GM18870 (cell line): ENCODE results near the gene WBP2.
"Not testable (repeated sequence)": the region's sequence is repeated elsewhere in the genome, so short reads cannot be mapped to it uniquely, and the experiment has no call there.

Source experiments
- ATAC-seq: cut with Tn5 transposase; IDR thresholded peaks from one replicate; pipeline ENCODE4 v1.9.1; 2021; ENCODE audit warnings: moderate library complexity; ENCODE audit not compliant: unreplicated experiment

WBP2 gene

GRCh38 chr17:75818326-75818885, 36.7 kb downstream of the WBP2 start:
- ATAC-seq, result no peak

DNA sequence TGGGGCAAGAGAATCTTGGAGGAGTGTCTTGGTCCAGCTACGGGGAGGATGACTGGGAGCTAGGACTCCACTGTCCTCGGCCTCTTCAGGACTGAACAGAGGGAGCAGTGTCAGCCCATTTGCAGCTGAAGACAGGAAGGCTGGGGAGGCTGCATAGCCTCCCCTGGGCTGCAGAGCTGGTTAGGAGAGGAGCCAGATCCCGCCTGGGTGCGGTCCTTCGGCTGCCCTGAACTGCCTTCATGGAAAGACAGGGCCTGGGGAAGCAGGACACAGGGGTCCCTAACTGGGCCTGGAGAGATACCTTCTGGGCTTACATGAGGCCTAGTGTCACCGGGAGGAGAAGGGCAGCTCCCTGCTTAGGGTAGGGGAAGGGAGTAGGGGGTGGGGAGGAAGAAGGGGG, 37.6 kb downstream of the WBP2 start:
- ATAC-seq, result no peak

GRCh38 chr17:75816693-75817092, 38.4 kb downstream of the WBP2 start:
- no peak for ATAC-seq

GRCh38 chr17:75815399-75815798, 39.7 kb downstream of the WBP2 start:
- no peak for ATAC-seq

GRCh38 chr17:75814900-75815373, 40.2 kb downstream of the WBP2 start:
- no peak for ATAC-seq

DNA sequence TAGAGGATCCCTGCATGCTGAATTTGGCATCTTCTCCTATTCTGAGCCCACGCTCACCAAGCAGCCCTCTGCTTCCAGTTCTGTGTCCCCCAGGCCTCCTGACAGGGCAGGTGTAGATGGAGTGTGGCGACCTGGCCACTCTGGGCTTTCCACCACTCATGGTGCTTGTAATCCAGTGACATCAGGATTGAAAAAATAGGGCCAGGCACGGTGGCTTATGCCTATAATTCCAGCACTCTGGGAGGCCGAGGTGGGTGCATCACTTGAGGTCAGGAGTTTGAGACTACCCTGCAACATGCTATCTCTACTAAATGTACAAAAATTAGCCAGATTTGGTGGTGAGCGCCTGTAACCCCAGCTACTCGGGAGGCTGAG, 41.1 kb downstream of the WBP2 start:
- no peak for ATAC-seq

GRCh38 chr17:75813081-75814020, 41.8 kb downstream of the WBP2 start:
- no peak for ATAC-seq

- no peak for ATAC-seq
These were observed 42.8 kb downstream of the WBP2 start for GRCh38 chr17:75812096-75813013.

DNA sequence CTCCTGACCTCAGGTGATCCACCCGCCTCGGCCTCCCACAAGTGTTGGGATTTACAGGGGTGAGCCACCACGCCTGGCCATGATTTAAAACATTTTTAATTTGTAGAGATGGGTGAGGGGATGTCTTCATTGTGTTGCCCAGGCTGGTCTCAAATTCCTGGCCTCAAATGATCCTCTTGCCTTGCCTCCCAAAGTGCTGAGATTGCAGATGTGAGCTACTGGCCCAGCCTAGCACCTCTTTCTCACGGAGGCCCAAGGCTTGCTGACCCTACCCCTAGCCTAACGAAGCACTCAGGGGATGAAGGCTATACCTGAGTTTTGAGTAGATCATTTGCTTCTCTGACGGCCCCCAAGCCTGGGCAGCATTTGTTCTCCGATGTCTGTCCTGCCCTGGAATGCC, 44.0 kb downstream of the WBP2 start:
- no peak for ATAC-seq

- not testable (repeated sequence) for ATAC-seq
These were observed 44.4 kb downstream of the WBP2 start for GRCh38 chr17:75810756-75811155.

GRCh38 chr17:75810216-75810615, 44.9 kb downstream of the WBP2 start:
- ATAC-seq, result no peak

DNA sequence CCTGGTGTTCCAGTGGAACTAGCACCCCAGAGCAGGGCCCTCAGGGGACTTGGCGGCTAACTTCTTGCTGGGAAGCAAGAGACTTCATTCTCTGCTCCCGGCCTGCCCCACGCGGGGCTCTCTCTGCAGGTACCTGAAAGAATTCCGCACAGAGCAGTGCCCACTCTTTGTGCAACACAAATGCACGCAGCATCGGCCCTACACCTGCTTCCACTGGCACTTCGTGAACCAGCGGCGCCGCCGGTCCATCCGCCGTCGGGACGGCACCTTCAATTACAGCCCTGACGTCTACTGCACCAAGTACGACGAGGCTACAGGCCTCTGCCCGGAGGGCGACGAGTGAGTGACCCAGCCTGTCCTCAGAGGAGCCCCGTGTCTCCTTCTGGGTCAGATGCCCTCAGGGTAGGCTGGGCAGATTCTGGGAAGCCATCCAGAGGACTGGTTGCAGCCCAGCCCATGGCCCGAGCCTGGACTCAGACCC, 45.5 kb downstream of the WBP2 start:
- ATAC-seq, result no peak

GRCh38 chr17:75808905-75809621, 46.1 kb downstream of the WBP2 start:
- no peak for ATAC-seq

- no peak for ATAC-seq
These were observed 46.6 kb downstream of the WBP2 start for GRCh38 chr17:75808549-75808904.

DNA sequence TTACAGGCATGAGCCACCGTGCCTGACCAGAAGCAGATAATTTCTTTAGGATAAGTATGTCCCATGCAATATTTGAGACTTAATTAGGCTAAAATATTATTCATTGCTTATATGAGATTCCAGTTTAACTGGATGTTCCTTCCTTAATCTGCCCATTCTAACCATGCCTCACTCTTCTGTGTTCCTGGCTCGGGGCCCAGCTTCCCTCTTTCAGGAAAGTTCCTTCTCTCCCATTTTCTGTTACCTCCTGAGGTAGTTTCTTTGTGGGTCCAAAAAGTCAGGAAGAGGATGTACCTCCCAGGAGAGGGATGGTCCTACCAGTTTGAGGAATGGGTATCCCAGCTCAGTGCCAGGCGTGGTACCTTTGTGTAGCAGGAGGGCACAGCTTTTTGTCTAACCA, 47.3 kb downstream of the WBP2 start:
- no peak for ATAC-seq

DNA sequence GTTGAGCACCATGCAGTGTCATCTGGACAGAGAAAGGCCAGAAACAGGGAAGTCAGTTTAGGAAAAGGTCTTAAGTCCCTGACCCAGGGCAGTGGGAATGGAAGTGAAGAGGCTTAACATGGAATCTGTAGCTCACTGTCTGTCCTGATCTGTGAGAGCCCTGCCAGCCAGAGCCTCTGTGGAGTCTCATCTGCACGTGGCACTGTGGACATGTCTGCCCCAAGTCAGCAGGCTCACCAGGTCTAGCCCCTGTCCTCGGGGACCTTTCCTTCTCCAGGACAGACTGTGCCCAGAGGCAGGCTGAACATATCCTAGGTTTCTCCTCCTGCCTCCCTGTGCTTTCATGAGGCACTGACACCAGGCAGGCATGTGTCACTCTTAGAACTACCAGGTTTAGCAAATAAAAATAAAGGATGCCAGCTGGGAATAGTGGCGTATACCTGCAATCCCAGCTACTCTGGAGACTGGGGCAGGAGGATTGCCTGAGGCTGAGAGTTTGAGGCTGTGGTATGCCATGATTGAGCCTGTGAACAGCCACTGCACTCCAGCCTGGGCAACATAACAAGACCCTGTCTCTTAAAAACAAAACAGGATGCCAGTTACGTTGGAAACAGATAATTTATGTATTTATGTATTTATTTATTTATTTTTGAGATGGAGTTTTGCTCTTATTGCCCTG, 48.2 kb downstream of the WBP2 start:
- ATAC-seq, result no peak

GRCh38 chr17:75803883-75804282, 51.3 kb downstream of the WBP2 start:
- no peak for ATAC-seq

GRCh38 chr17:75799402-75799801, 55.7 kb downstream of the WBP2 start:
- no peak for ATAC-seq

GRCh38 chr17:75795820-75796607, 59.1 kb downstream of the WBP2 start:
- ATAC-seq, result no peak
